K562 (cell line): ENCODE measurements around the gene CARS2.

Experiments
- ETV5 ChIP-seq: sonication (generic); formaldehyde crosslinking; IDR thresholded peaks from 2 replicates; pipeline ENCODE4 v1.4.0; 2020; ENCODE audit warnings: low read depth, mild to moderate bottlenecking, missing genetic modification reagents
- PCBP1 ChIP-seq: fragments of 200-400 bp; formaldehyde crosslinking; IDR thresholded peaks from 2 replicates; pipeline ENCODE4 v1.6.1; 2018; ENCODE audit warnings: mild to moderate bottlenecking, low read depth, low read length; ENCODE audit not compliant: poor library complexity, severe bottlenecking
- TFE3 ChIP-seq: fragments of 450-650 bp; formaldehyde crosslinking; IDR thresholded peaks from 2 replicates; pipeline ENCODE4 v1.4.0; 2020; ENCODE audit warnings: mild to moderate bottlenecking, mixed read lengths
- ZFX ChIP-seq: sonication (generic); formaldehyde crosslinking; IDR thresholded peaks from 2 replicates; pipeline ENCODE4 v1.8.0; 2022; ENCODE audit warnings: mild to moderate bottlenecking, missing genetic modification reagents, moderate library complexity

- TF ChIP-seq ETV5 (CRISPR knock-in tag) (no peak), ZFX (CRISPR knock-in tag) (no peak), PCBP1 (no peak), TFE3 (CRISPR knock-in tag) (no peak)
These were observed 25.1 kb downstream of the CARS2 start for GRCh38 chr13:110680852-110681251.
